Stimulated activated CD4-positive, alpha-beta T cell treated with anti-CD3 and anti-CD28 coated beads, TNF-alpha, amount 100 ng/mL, for 48 hours (primary cell): ENCODE data around the gene SCIMP.
"Not testable (repeated sequence)": the region's sequence is repeated elsewhere in the genome, so short reads cannot be mapped to it uniquely, and the experiment has no call there.

ENCODE experiments used
- DNase-seq, 3 donors: peaks; one replicate each; pipeline ENCODE4 v3.0.0-alpha.2; 2020; ENCODE audit warnings: low read depth in 3 of 3

Gene SCIMP

DNA sequence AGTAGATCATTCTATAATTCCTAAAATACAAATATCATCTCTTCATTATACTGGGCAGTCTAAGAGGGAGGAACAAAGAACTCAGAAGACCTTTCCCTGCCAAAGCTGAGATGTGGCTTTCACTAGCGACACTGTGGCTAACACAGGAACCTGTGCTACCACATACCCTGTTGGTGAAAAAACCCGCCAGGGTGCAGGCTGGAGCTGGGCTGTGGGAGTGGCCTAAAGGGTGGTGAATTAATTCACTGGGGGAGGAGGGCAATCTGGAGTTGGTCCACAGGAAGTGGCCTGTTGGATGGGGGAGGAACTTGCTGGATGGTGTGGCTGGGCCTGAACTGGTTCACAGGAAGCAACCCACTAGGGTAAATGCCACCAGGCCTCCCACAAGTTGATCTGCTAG is 50.4 kb downstream of the SCIMP start:
- DNase-seq, result no peak

DNA sequence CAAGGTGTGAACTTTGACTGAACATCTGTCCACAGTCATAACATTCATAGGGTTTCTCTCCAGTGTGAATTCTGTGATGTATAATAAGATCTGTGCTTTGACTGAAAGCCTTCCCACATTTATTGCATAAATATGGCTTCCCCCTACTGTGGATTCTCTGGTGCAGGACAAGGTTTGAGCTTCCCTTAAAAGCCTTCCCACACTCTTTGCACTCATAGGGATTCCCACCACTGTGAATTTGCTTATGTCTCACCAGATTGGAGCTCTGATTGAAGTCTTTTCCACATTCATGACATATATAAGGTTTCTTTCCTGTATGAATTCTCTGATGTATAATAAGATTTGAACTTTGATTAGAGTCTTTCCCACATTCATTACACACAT is 51.3 kb downstream of the SCIMP start:
- DNase-seq, result no peak

DNA sequence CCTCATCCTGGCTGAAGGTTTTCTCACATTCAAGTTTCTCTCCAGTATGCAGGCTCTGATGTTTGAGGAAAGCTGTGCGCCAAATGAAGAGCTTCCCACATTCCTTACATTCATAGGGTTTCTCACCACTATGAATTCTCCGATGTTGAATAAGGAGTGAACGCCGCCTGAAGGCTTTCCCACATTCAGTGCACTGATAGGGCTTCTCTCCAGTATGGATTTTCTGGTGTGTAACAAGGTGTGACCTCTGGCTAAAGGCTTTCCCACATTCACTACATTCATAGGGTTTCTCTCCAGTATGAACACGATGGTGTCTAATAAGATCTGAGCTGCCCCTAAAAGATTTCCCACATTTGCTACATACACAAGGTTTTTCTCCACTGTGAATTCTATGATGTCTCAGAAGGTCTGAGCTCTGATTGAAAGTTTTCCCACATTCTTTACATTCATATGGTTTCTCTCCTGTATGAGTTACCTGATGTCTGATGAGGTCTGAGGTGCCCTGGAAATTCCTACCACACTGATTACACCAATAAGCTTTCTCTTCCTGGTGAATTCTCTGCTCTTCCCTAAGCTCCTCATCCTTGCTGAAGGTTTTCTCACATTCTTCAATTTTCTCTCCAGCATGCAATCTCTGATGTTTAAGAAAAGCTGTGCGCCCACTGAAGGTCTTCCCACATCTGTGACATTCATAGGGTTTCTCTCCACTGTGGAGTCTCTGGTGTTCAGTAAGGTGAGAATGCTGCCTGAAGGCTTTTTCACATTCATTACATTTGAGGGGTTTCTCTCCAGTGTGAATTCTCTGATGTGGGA is 51.9 kb downstream of the SCIMP start:
- DNase-seq, result no peak

DNA sequence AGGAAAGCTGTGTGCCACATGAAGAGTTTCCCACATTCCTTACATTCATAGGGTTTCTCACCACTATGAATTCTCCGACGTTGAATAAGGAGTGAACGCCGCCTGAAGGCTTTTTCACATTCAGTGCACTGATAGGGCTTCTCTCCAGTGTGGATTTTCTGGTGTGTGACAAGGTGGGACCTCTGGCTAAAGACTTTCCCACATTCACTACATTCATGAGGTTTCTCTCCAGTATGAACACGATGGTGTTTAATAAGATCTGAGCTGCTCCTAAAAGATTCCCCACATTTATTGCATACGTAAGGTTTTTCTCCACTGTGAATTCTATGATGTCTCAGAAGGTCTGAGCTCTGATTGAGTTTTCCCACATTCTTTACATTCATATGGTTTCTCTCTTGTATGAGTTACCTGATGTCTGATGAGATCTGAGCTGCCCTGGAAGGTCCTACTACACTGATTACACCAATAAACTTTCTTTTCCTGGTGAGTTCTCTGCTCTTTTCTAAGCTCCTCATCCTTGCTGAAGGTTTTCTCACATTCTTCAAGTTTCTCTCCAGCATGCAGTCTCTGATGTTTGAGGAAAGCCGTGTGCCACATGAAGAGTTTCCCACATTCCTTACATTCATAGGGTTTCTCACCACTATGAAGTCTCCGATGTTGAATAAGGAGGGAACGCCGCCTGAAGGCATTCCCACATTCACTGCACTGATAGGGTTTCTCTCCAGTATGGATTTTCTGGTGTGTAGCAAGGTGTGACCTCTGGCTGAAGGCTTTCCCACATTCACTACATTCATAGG is 53.0 kb downstream of the SCIMP start:
- DNase-seq, result no peak

DNA sequence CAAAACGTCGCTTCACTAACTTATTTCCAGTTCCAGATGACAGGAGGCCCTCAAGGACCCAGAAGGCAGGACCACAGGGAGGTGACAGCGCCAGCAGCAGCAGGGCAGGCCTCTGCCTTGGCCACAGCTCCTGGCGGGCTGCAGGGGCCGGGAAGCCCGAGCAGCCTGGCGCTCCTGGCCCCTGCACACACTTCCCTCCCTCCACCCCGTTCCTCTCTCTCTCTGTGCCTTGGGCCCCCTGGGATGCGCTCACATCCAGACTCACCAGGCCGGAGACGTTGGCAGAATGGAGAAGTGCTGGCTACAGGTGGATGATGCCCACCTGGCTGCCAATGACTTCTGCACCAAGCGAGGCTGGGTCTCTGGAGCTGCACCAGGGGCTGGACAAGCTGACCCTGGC is 55.7 kb downstream of the SCIMP start:
- no peak for DNase-seq

DNA sequence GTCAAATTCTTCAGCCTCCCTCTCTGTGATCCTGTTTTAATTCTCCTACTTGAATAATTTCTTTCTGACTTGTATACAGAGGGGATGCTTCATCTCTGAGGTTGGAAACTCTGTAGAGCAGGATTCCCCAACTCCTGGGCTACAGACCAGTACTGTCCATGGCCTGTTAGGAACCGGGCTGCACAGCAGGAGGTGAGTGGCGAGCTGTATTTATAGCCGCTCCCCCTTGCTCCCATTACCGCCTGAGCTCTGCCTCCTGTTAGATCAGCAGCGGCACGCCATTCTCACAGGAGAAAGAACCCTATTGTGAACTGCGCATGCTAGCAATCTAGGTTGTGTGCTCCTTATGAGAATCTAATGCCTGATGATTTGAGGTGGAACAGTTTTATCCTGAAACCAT is 59.6 kb downstream of the SCIMP start:
- not testable (repeated sequence) for DNase-seq

DNA sequence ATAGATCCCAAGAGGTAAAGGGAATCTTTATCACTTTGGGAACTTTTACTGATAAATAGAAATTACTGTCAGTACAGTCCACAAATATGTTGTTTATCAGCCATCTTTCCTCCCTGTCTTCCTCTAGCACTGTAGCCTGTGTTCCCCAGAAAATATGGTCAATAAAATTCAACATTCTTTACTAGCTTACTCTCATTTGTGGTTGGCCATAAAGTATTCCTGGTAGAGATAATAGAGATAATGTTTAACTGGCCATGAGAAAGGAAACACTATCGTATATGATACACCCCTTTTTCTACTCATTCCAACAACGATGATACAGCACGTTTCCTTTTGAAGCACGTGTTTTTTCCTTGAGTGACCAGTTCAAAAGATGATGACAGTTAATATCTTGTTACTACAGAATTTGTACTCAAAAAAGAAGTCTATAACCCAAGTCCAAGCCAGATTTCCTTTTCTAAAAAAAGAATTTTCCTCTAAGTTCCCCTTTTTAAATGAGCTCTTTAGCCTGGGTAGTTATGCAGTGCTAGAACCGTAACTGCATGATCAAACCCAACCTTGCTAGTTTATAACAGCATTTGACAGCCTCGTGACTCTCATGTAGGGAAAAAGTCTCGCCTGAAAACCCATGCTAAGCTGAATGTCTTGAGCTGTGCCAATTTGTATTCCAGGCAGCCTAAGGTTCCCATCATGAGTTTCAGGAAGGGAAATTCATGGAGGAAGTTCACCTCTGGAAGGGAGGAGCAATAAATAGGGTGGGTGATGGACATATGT is 68.7 kb downstream of the SCIMP start:
- DNase-seq, result not testable (repeated sequence)

DNA sequence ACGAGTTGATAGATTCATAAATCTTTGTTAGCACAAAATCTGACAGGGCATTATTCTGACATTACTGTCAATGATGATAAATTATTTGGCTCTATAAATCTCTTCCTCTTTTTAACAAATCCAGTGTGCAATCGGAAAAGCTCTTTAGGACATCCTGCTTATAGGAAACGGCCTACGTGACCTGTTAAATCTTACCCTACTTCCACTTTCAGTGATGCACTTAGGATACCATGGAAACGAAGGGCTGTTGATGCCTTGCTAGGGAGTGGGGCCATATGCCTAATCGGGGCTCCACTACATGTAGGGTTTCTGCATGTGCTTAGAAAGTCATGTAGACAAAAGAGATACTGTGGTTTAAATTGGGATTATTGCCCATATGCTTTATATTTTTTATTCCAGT is 70.2 kb downstream of the SCIMP start:
- DNase-seq, result no peak

DNA sequence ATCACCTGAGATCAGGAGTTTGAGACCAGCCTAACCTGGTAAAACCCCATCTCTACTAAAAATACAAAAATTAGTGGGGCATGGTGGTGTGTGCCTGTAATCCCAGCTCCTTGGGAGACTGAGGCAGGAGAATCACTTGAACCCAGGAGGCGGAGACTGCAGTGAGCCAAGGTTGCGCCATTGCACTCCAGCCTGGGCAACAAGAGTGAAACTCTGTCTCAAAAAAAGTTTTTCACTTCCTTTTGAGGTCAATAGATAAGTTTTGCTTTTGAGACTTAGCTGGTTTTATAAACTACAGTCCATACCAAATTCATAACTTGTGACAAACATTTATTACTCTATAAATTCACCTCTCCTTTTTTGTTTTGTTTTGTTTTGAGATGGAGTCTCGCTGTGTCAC is 72.9 kb downstream of the SCIMP start:
- DNase-seq, result not testable (repeated sequence)

DNA sequence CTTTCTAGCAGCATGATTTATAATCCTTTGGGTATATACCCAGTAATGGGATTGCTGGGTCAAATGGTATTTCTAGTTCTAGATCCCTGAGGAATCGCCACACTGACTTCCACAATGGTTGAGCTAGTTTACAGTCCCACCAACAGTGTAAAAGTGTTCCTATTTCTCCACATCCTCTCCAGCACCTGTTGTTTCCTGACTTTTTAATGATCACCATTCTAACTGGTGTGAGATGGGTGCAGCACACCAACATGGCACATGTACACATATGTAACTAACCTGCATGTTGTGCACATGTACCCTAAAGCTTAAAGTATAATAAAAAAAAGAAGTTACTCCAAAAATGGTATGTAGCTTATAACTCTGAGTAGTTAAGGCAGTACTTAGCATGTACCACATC is 74.0 kb downstream of the SCIMP start:
- not testable (repeated sequence) for DNase-seq
